ENCODE results near the gene SEMA4C.
A peak's percentile ranks its signal among the peaks of the same experiment; 100 is the strongest.

SEMA4C gene

GRCh38 chr2:96860065-96861029 is 9.5 kb downstream of the SEMA4C start:
- H3K27me3 ChIP-seq (ENCODE audit: insufficient read depth, low read depth, severe bottlenecking), result no peaks in the 10 kb centered on the region
- no peak overlapping the region for H3K4me3 ChIP-seq (ENCODE audit: low read depth, low read length)
- TF ChIP-seq CTCF (IDR thresholded peaks at IDR 0.05; ENCODE audit: low read depth, low read length), result no peak
- no peak for DNase-seq
- H3K36me3 ChIP-seq, result peaks cover 54% of the 10 kb centered on the region
- H3K9me3 ChIP-seq (ENCODE audit: severe bottlenecking), result no peaks in the 10 kb centered on the region
- H3K27ac ChIP-seq, result no peak overlapping the region

GRCh38 chr2:96859681-96860064 is 10.2 kb downstream of the SEMA4C start:
- Histone ChIP-seq H3K4me3 (ENCODE audit: low read depth, low read length) (no peak overlapping the region), H3K9me3 (ENCODE audit: severe bottlenecking) (no peaks in the 10 kb centered on the region), H3K27ac (no peak overlapping the region; the same call in 1 of the 2 replicates), H3K36me3 (peaks cover 47% of the 10 kb centered on the region), H3K27me3 (ENCODE audit: insufficient read depth, low read depth, severe bottlenecking) (no peaks in the 10 kb centered on the region)
- DNase-seq, result no peak
- no peak for TF ChIP-seq CTCF (IDR thresholded peaks at IDR 0.05; ENCODE audit: low read depth, low read length)

- H3K9me3 ChIP-seq (ENCODE audit: severe bottlenecking), result no peaks in the 10 kb centered on the region
- H3K27me3 ChIP-seq (ENCODE audit: insufficient read depth, low read depth, severe bottlenecking), result no peaks in the 10 kb centered on the region
- peak overlapping the region; percentile 44 for H3K4me3 ChIP-seq (ENCODE audit: low read depth, low read length)
- peak overlapping the region; percentile 82 for H3K27ac ChIP-seq
- TF ChIP-seq CTCF (IDR thresholded peaks at IDR 0.05; ENCODE audit: low read depth, low read length), result no peak
- peaks cover 44% of the 10 kb centered on the region for H3K36me3 ChIP-seq
- DNase-seq, result no peak
Observed at GRCh38 chr2:96859099-96859649, 10.7 kb downstream of the SEMA4C start.

- Histone ChIP-seq H3K36me3 (peaks cover 44% of the 10 kb centered on the region), H3K4me3 (ENCODE audit: low read depth, low read length) (peak within 1 kb of the TSS; percentile 56), H3K27me3 (ENCODE audit: insufficient read depth, low read depth, severe bottlenecking) (no peaks in the 10 kb centered on the region), H3K27ac (peak within 1 kb of the TSS; percentile 85), H3K9me3 (ENCODE audit: severe bottlenecking) (no peaks in the 10 kb centered on the region)
- DNase-seq, result peak; percentile 97
- peak; percentile 80 for TF ChIP-seq CTCF (IDR thresholded peaks at IDR 0.05; ENCODE audit: low read depth, low read length)
Observed at GRCh38 chr2:96857667-96858372, 12.1 kb downstream of the SEMA4C start, which contains the start of gene ANKRD39. Gene ANKRD39 (minus strand): TSS chr2:96858016. CDS start chr2:96857987, 29 bp downstream.

- H3K4me3 ChIP-seq (ENCODE audit: low read depth, low read length), result peak overlapping the region; percentile 56
Observed at GRCh38 chr2:96856776-96857666, 12.9 kb downstream of the SEMA4C start.

More at GRCh38 chr2:96856776-96857666, 12.9 kb downstream of the SEMA4C start:
- Histone ChIP-seq H3K27ac (peak overlapping the region; percentile 85), H3K27me3 (ENCODE audit: insufficient read depth, low read depth, severe bottlenecking) (no peaks in the 10 kb centered on the region), H3K9me3 (ENCODE audit: severe bottlenecking) (no peaks in the 10 kb centered on the region), H3K36me3 (peaks cover 40% of the 10 kb centered on the region)
- no peak for TF ChIP-seq CTCF (IDR thresholded peaks at IDR 0.05; ENCODE audit: low read depth, low read length)
- DNase-seq, result no peak

All from WERI-Rb-1 (cell line).